OCI-LY3 (cell line): Measurements from ENCODE around the gene SRSF11.

Experiments
- CTCF ChIP-seq: fragments of 200-600, 300-600 bp; sonication (generic); IDR thresholded peaks from 2 replicates; pipeline ENCODE4 v1.5.1; 2014; ENCODE audit warnings: antibody characterized with exemption, low read length, low read depth
- EZH2phosphoT487 ChIP-seq: fragments of 200-600 bp; shearing (Covaris generic); IDR thresholded peaks from 2 replicates; pipeline ENCODE4 v1.6.1; 2018; ENCODE audit warnings: antibody characterized with exemption, mixed run types, low read depth

- TF ChIP-seq CTCF (no peak), EZH2phosphoT487 (no peak)
These were observed 65.3 kb downstream of the SRSF11 start for GRCh38 chr1:70286453-70286852.
